Progenitor cell of endocrine pancreas (in vitro differentiated cells): ENCODE results near the gene DNM2. TPM values are rescaled to one million over a fixed set of nuclear protein-coding genes. Genes with fewer than 3 reads are reported as not detected.
A peak's percentile ranks its signal among the peaks of the same experiment; 100 is the strongest.

Experiments
- DNase-seq: peaks from one replicate; pipeline ENCODE4 v3.0.0; 2021; ENCODE audit warnings: low spot score; ENCODE audit not compliant: unreplicated experiment
- H3K27ac Mint-ChIP-seq: 2 replicates; pipeline ENCODE4 v1.8.0; 2021; ENCODE audit warnings: mild to moderate bottlenecking, moderate library complexity, mixed read lengths
- H3K27me3 Mint-ChIP-seq: 2 replicates; pipeline ENCODE4 v1.8.0; 2021; ENCODE audit warnings: mixed read lengths
- H3K36me3 Mint-ChIP-seq: 2 replicates; pipeline ENCODE4 v1.8.0; 2022; ENCODE audit warnings: mixed read lengths; ENCODE audit not compliant: insufficient read depth
- H3K4me1 Mint-ChIP-seq: 2 replicates; pipeline ENCODE4 v1.8.0; 2021; ENCODE audit warnings: low read depth, mixed read lengths
- H3K4me3 Mint-ChIP-seq: 2 replicates; pipeline ENCODE4 v1.8.0; 2021; ENCODE audit warnings: low read depth, mild to moderate bottlenecking, moderate library complexity, mixed read lengths
- H3K9me3 Mint-ChIP-seq: 2 replicates; pipeline ENCODE4 v1.8.0; 2021; ENCODE audit warnings: low read depth, mixed read lengths
- CTCF ChIP-seq: fragments of 200-600 bp; sonication (generic); IDR thresholded peaks from one replicate; pipeline ENCODE4 v1.5.0; 2021; ENCODE audit warnings: antibody characterized with exemption, mild to moderate bottlenecking; ENCODE audit not compliant: unreplicated experiment
- total RNA-seq: library from RNA; stranded (reverse); gene quantifications from 2 replicates; pipeline ENCODE4 v1.2.1, GENCODE V29; 2021

Gene DNM2
- total RNA-seq, 1 donor from 2014 or later, result 124 TPM

GRCh38 chr19:10789866-10790265 lies 72.0 kb downstream of the DNM2 start:
- Mint-ChIP-seq H3K27me3 (no peaks in the 10 kb centered on the region), H3K36me3 (peaks cover 19% of the 10 kb centered on the region), H3K4me3 (no peak overlapping the region), H3K9me3 (no peaks in the 10 kb centered on the region), H3K4me1 (no peaks in the 10 kb centered on the region), H3K27ac (no peak overlapping the region)
- TF ChIP-seq CTCF, result no peak
- no peak for DNase-seq

- H3K36me3 Mint-ChIP-seq, result peaks cover 7% of the 10 kb centered on the region
- H3K27me3 Mint-ChIP-seq, result no peaks in the 10 kb centered on the region
- no peaks in the 10 kb centered on the region for H3K4me1 Mint-ChIP-seq
Measured at GRCh38 chr19:10796653-10797052, 78.8 kb downstream of the DNM2 start.

GRCh38 chr19:10797078-10797477 lies 79.2 kb downstream of the DNM2 start:
- no peak for DNase-seq
- Mint-ChIP-seq H3K27me3 (no peaks in the 10 kb centered on the region), H3K4me1 (no peaks in the 10 kb centered on the region), H3K36me3 (peaks cover 6% of the 10 kb centered on the region), H3K9me3 (no peaks in the 10 kb centered on the region), H3K4me3 (no peak overlapping the region), H3K27ac (no peak overlapping the region)
- no peak for TF ChIP-seq CTCF

More at GRCh38 chr19:10796653-10797052, 78.8 kb downstream of the DNM2 start:
- TF ChIP-seq CTCF, result no peak
- no peak overlapping the region for H3K27ac Mint-ChIP-seq
- H3K4me3 Mint-ChIP-seq, result no peak overlapping the region
- H3K9me3 Mint-ChIP-seq, result no peaks in the 10 kb centered on the region
- DNase-seq, result no peak

GRCh38 chr19:10797541-10798256 lies 79.8 kb downstream of the DNM2 start:
- no peaks in the 10 kb centered on the region for H3K9me3 Mint-ChIP-seq
- H3K27ac Mint-ChIP-seq, result peak overlapping the region; percentile 10
- H3K4me1 Mint-ChIP-seq, result no peaks in the 10 kb centered on the region
- H3K27me3 Mint-ChIP-seq, result no peaks in the 10 kb centered on the region
- no peak overlapping the region for H3K4me3 Mint-ChIP-seq
- DNase-seq, result no peak
- H3K36me3 Mint-ChIP-seq, result peaks cover 5% of the 10 kb centered on the region
- TF ChIP-seq CTCF, result no peak

GRCh38 chr19:10800488-10800887 lies 82.6 kb downstream of the DNM2 start:
- no peak for DNase-seq
- peaks cover 18% of the 10 kb centered on the region for H3K36me3 Mint-ChIP-seq
- no peak overlapping the region for H3K4me3 Mint-ChIP-seq
- TF ChIP-seq CTCF, result no peak
- H3K4me1 Mint-ChIP-seq, result no peaks in the 10 kb centered on the region
- no peak overlapping the region for H3K27ac Mint-ChIP-seq
- H3K9me3 Mint-ChIP-seq, result peaks cover 3% of the 10 kb centered on the region
- H3K27me3 Mint-ChIP-seq, result no peaks in the 10 kb centered on the region
